AG09309 (cell line): ENCODE measurements around the gene NKTR.

Experiments used
- DNase-seq: peaks from one replicate; pipeline ENCODE4 v3.0.0-alpha.2; 2010; ENCODE audit warnings: low read depth
- H3K4me3 ChIP-seq: 2 replicates; pipeline ENCODE4 v1.5.1; 2011; ENCODE audit warnings: mild to moderate bottlenecking, low read depth, low read length, moderate library complexity; ENCODE audit not compliant: control insufficient read depth
- TF ChIP-seq, protein P1 (sequence below): IDR thresholded peaks from 2 replicates; pipeline ENCODE4 v1.5.1; 2011; ENCODE audit warnings: mild to moderate bottlenecking, low read depth, low read length, inconsistent platforms; ENCODE audit not compliant: insufficient read depth, control insufficient read depth; ENCODE audit errors: missing control alignments

The NKTR gene

GRCh38 chr3:42665050-42665878 lies 64.8 kb downstream of the NKTR start:
- TF ChIP-seq, protein P1, sequence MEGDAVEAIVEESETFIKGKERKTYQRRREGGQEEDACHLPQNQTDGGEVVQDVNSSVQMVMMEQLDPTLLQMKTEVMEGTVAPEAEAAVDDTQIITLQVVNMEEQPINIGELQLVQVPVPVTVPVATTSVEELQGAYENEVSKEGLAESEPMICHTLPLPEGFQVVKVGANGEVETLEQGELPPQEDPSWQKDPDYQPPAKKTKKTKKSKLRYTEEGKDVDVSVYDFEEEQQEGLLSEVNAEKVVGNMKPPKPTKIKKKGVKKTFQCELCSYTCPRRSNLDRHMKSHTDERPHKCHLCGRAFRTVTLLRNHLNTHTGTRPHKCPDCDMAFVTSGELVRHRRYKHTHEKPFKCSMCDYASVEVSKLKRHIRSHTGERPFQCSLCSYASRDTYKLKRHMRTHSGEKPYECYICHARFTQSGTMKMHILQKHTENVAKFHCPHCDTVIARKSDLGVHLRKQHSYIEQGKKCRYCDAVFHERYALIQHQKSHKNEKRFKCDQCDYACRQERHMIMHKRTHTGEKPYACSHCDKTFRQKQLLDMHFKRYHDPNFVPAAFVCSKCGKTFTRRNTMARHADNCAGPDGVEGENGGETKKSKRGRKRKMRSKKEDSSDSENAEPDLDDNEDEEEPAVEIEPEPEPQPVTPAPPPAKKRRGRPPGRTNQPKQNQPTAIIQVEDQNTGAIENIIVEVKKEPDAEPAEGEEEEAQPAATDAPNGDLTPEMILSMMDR, result no peak
- DNase-seq, result no peak
- no peak overlapping the region for H3K4me3 ChIP-seq

GRCh38 chr3:42666022-42666421 lies 65.5 kb downstream of the NKTR start:
- no peak overlapping the region for H3K4me3 ChIP-seq
- TF ChIP-seq, protein P1, result no peak
- no peak for DNase-seq

- no peak for DNase-seq
- H3K4me3 ChIP-seq, result no peak overlapping the region
- TF ChIP-seq, protein P1, result no peak
Observed at GRCh38 chr3:42666577-42666998, 66.1 kb downstream of the NKTR start.

DNA sequence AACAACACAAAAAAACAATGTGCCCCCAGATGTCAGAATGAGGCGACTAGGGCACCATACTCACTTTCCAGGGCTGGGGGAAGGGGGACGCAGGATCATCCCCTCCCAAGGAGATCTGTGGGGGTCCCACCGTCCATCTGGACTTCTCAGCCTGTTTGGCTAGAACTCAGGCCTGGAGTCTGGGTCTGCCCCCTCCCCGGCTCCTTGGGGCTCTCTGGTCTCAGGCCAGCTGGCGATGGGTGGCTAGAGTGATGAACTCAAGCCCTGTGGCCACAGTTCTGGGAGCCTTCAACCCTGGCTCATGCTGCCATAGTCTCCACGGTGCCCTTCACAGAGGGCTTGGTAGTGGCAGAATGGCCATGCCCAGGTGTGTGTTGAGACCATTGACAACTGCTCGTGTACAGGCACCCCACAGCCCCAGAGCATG lies 66.6 kb downstream of the NKTR start:
- no peak for DNase-seq
- TF ChIP-seq, protein P1, result no peak
- no peak overlapping the region for H3K4me3 ChIP-seq

DNA sequence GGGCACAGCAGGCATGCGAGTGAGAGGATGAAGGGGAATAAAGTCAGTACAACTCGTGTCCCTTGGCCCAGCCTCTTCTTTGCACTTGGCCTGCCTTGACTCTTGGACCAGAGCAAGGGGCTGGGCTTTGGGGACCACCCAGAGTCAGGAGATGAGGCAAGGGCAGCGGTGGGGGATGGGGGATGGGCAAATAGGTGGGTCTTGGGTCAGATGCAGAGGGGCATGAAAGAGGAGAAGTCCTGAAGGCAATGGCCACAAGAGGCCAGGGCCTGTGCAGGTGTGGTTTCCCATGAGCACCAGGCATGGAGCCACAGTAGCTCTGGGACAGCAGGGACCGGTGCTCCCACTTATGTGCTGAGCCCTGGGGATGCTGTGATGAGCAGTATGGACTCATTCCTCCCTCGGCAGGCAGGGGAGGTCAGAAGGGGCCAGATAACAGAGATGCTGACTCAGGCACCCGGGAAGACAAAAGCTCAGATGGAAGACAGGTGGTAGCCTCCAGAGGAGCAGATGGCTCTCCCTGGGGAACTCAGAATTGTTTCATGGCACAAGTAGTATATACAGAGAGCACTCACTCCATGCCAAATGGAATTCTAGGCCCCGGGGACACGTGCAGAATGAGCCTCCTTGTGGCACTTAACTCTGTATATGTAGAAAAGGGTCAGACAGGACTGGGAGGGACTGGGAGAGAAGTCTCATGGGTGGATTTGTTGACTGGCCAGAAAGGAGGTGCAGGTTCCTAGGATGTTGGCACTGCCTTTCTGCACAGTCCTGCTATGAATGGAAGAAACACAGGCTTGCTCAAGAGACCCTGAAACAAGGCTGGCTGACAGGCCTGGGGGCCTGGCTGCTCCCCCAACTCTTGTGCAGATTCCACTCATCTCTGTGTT lies 67.3 kb downstream of the NKTR start:
- no peak for DNase-seq
- TF ChIP-seq, protein P1, result no peak
- no peak overlapping the region for H3K4me3 ChIP-seq

- H3K4me3 ChIP-seq, result no peak overlapping the region
- DNase-seq, result no peak
- TF ChIP-seq, protein P1, result no peak
Observed at GRCh38 chr3:42668413-42668760, 67.9 kb downstream of the NKTR start.
